Lower leg skin (tissue), 3 donors: ENCODE results near the gene CXCR5.

Source experiments
- POLR2A ChIP-seq, 2 donors: fragments of 450-650 bp; IDR thresholded peaks; one replicate each; pipeline ENCODE4 v1.6.1; 2016 to 2017; ENCODE audit warnings: antibody characterized with exemption in 2 of 2, mild to moderate bottlenecking in 1 of 2, moderate library complexity in 1 of 2
- TF ChIP-seq, protein P1 (sequence below), 3 donors: fragments of 450-650 bp; IDR thresholded peaks; one replicate each; pipeline ENCODE4 v1.5.1; 2016; ENCODE audit warnings: antibody characterized with exemption in 3 of 3, mild to moderate bottlenecking in 3 of 3, moderate library complexity in 2 of 3

GRCh38 chr11:118901494-118902335 lies 18.0 kb downstream of the CXCR5 start:
- TF ChIP-seq, protein P1, sequence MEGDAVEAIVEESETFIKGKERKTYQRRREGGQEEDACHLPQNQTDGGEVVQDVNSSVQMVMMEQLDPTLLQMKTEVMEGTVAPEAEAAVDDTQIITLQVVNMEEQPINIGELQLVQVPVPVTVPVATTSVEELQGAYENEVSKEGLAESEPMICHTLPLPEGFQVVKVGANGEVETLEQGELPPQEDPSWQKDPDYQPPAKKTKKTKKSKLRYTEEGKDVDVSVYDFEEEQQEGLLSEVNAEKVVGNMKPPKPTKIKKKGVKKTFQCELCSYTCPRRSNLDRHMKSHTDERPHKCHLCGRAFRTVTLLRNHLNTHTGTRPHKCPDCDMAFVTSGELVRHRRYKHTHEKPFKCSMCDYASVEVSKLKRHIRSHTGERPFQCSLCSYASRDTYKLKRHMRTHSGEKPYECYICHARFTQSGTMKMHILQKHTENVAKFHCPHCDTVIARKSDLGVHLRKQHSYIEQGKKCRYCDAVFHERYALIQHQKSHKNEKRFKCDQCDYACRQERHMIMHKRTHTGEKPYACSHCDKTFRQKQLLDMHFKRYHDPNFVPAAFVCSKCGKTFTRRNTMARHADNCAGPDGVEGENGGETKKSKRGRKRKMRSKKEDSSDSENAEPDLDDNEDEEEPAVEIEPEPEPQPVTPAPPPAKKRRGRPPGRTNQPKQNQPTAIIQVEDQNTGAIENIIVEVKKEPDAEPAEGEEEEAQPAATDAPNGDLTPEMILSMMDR (IDR thresholded peaks at IDR 0.05): no peak
- TF ChIP-seq POLR2A (IDR thresholded peaks at IDR 0.05): no peak
